ENCODE results near the gene VPS4A. TPM values are rescaled to one million over a fixed set of nuclear protein-coding genes. Genes with fewer than 3 reads are reported as not detected.
A peak's percentile ranks its signal among the peaks of the same experiment; 100 is the strongest.

The VPS4A gene
- total RNA-seq, 1 experiment from 2014 or later: 45.8 TPM

- H3K9me3 Mint-ChIP-seq (ENCODE audit: unreplicated experiment): no peaks in the 10 kb centered on the region
- Histone ChIP-seq H3K9me3 (no peaks in the 10 kb centered on the region), H3K36me3 (ENCODE audit: control insufficient read depth, insufficient read depth, low read length) (peaks cover 11% of the 10 kb centered on the region), H3K27me3 (replicated peaks; ENCODE audit: control insufficient read depth, insufficient read depth, low read length) (no peaks in the 10 kb centered on the region), H3K4me3 (ENCODE audit: low read depth, low read length) (no peak overlapping the region), H3K4me1 (no peaks in the 10 kb centered on the region; the same call in 1 of the 2 replicates)
- CTCF ChIA-PET: no interaction called here
- DNase-seq: peak in 1 of 2 experiments; percentile 15
- intact Hi-C loops (cut with micrococcal nuclease; ENCODE audit: unreplicated experiment): no loop called here
- H3K36me3 Mint-ChIP-seq (ENCODE audit: insufficient read depth, unreplicated experiment): peaks cover 78% of the 10 kb centered on the region
- no TSS peak for BruUV-seq (replicated peaks)
- no peak for TF ChIP-seq CTCF (IDR thresholded peaks at IDR 0.05; ENCODE audit: insufficient read depth in 1 of 2, low read depth in 1 of 2, low read length in 1 of 2, severe bottlenecking in 1 of 2, unreplicated experiment in 1 of 2)
- no peak overlapping the region for H3K27ac Mint-ChIP-seq (ENCODE audit: unreplicated experiment)
- POLR2A ChIA-PET: no interaction called here
- no peaks in the 10 kb centered on the region for H3K27me3 Mint-ChIP-seq (ENCODE audit: insufficient read depth, unreplicated experiment)
- H3K4me1 Mint-ChIP-seq (ENCODE audit: low read depth, unreplicated experiment): peaks cover 13% of the 10 kb centered on the region
- H3K4me3 Mint-ChIP-seq (ENCODE audit: unreplicated experiment): no peak overlapping the region
Measured at GRCh38 chr16:69366431-69366830, 55.3 kb downstream of the VPS4A start.

- Mint-ChIP-seq H3K27me3 (ENCODE audit: insufficient read depth, unreplicated experiment) (no peaks in the 10 kb centered on the region), H3K4me1 (ENCODE audit: low read depth, unreplicated experiment) (peaks cover 13% of the 10 kb centered on the region), H3K36me3 (ENCODE audit: insufficient read depth, unreplicated experiment) (peaks cover 82% of the 10 kb centered on the region), H3K27ac (ENCODE audit: unreplicated experiment) (no peak overlapping the region), H3K4me3 (ENCODE audit: unreplicated experiment) (no peak overlapping the region), H3K9me3 (ENCODE audit: unreplicated experiment) (no peaks in the 10 kb centered on the region)
- CTCF ChIA-PET: no interaction called here
- BruUV-seq (replicated peaks): no TSS peak
- H3K4me1 ChIP-seq: peaks cover 3% of the 10 kb centered on the region
- no peak overlapping the region for H3K4me3 ChIP-seq (ENCODE audit: low read depth, low read length)
- POLR2A ChIA-PET: no interaction called here
- H3K36me3 ChIP-seq (ENCODE audit: control insufficient read depth, insufficient read depth, low read length): peaks cover 11% of the 10 kb centered on the region
- DNase-seq: peak in 1 of 2 experiments; percentile 3
- TF ChIP-seq CTCF (IDR thresholded peaks at IDR 0.05; ENCODE audit: insufficient read depth in 1 of 2, low read depth in 1 of 2, low read length in 1 of 2, severe bottlenecking in 1 of 2, unreplicated experiment in 1 of 2): no peak
- intact Hi-C loops (cut with micrococcal nuclease; ENCODE audit: unreplicated experiment): no loop called here
- H3K9me3 ChIP-seq: no peaks in the 10 kb centered on the region
- no peaks in the 10 kb centered on the region for H3K27me3 ChIP-seq (replicated peaks; ENCODE audit: control insufficient read depth, insufficient read depth, low read length)
Measured at GRCh38 chr16:69367980-69368379, 56.8 kb downstream of the VPS4A start.

GRCh38 chr16:69368866-69369265 is 57.7 kb downstream of the VPS4A start:
- H3K27me3 ChIP-seq (replicated peaks; ENCODE audit: control insufficient read depth, insufficient read depth, low read length): no peaks in the 10 kb centered on the region
- H3K4me1 ChIP-seq: peaks cover 12% of the 10 kb centered on the region
- no TSS peak for BruUV-seq (replicated peaks)
- peaks cover 74% of the 10 kb centered on the region for H3K36me3 Mint-ChIP-seq (ENCODE audit: insufficient read depth, unreplicated experiment)
- intact Hi-C loops (cut with micrococcal nuclease; ENCODE audit: unreplicated experiment): no loop called here
- H3K27me3 Mint-ChIP-seq (ENCODE audit: insufficient read depth, unreplicated experiment): no peaks in the 10 kb centered on the region
- CTCF ChIA-PET: no interaction called here
- no peak for TF ChIP-seq CTCF (IDR thresholded peaks at IDR 0.05; ENCODE audit: insufficient read depth in 1 of 2, low read depth in 1 of 2, low read length in 1 of 2, severe bottlenecking in 1 of 2, unreplicated experiment in 1 of 2)
- H3K9me3 ChIP-seq: no peaks in the 10 kb centered on the region
- no peaks in the 10 kb centered on the region for H3K9me3 Mint-ChIP-seq (ENCODE audit: unreplicated experiment)
- POLR2A ChIA-PET: no interaction called here
- peaks cover 12% of the 10 kb centered on the region for H3K4me1 Mint-ChIP-seq (ENCODE audit: low read depth, unreplicated experiment)
- no peak overlapping the region for H3K4me3 ChIP-seq (ENCODE audit: low read depth, low read length)
- no peak overlapping the region for H3K4me3 Mint-ChIP-seq (ENCODE audit: unreplicated experiment)
- DNase-seq: no peak
- no peak overlapping the region for H3K27ac Mint-ChIP-seq (ENCODE audit: unreplicated experiment)
- H3K36me3 ChIP-seq (ENCODE audit: control insufficient read depth, insufficient read depth, low read length): peaks cover 11% of the 10 kb centered on the region

Data from Caco-2 (cell line).